IMR-90 (cell line): ENCODE results near the gene RGPD4. TPM values are rescaled to one million over a fixed set of nuclear protein-coding genes. Genes with fewer than 3 reads are reported as not detected.
"Not testable (repeated sequence)": the region's sequence is repeated elsewhere in the genome, so short reads cannot be mapped to it uniquely, and the experiment has no call there.

Source experiments
- ATAC-seq: fragments of 200-7000 bp; cut with Tn5 transposase; 2 replicates; pipeline ENCODE4 v1.9.1; 2020; ENCODE audit warnings: low read depth, mild to moderate bottlenecking, moderate library complexity
- Bru-seq: library from RNA; stranded (reverse); fragments of 400-500 nt; gene quantifications from one replicate; lab custom pipeline; 2021; lab: Mats Ljungman, UMichigan
- BruChase-seq, 2 experiments: library from RNA; stranded (reverse); fragments of 400-500 nt; gene quantifications; one replicate each; lab custom pipeline; 2021; lab: Mats Ljungman, UMichigan
- BruUV-seq: library from RNA; stranded (reverse); fragments of 400-500 nt; replicated peaks from 2 replicates; lab custom pipeline; 2021; lab: Mats Ljungman, UMichigan
- CTCF ChIA-PET: fragments of 300-600 bp; formaldehyde crosslinking; extraction: SDS; loops from one replicate; lab custom pipeline; 2021; ENCODE audit warnings: antibody characterized with exemption; lab: Yijun Ruan, JAX
- POLR2A ChIA-PET: fragments of 300-600 bp; sonication (Branson Sonifier 250); formaldehyde crosslinking; loops from one replicate; lab custom pipeline; 2022; ENCODE audit warnings: antibody characterized with exemption; ENCODE audit not compliant: unreplicated experiment; lab: Charles Lee
- DNase-seq: peaks from one replicate; pipeline ENCODE4 v3.0.0; 2013
- H2AFZ ChIP-seq: replicated peaks from 2 replicates; pipeline ENCODE3; 2013; ENCODE audit warnings: low read length, mild to moderate bottlenecking; ENCODE audit not compliant: poor library complexity
- H2AK5ac ChIP-seq: 2 replicates; pipeline ENCODE4 v1.6.1; 2013; ENCODE audit warnings: low read depth, low read length, inconsistent platforms
- H2AK9ac ChIP-seq: replicated peaks from 2 replicates; pipeline ENCODE3; 2013; ENCODE audit warnings: mild to moderate bottlenecking, low read depth, low read length, moderate library complexity; ENCODE audit not compliant: poor library complexity
- H2BK120ac ChIP-seq: 2 replicates; pipeline ENCODE4 v1.6.1; 2013; ENCODE audit warnings: low read depth, low read length, inconsistent platforms
- H2BK15ac ChIP-seq: 3 replicates; pipeline ENCODE4 v1.6.1; 2013; ENCODE audit warnings: low read depth, low read length, inconsistent platforms
- H2BK20ac ChIP-seq: 2 replicates; pipeline ENCODE4 v1.6.1; 2013; ENCODE audit warnings: low read depth, mild to moderate bottlenecking, inconsistent platforms, low read length, moderate library complexity
- H2BK5ac ChIP-seq: 2 replicates; pipeline ENCODE4 v1.6.1; 2013; ENCODE audit warnings: mild to moderate bottlenecking, low read depth, low read length, inconsistent platforms; ENCODE audit not compliant: poor library complexity, severe bottlenecking
- H3K14ac ChIP-seq: replicated peaks from 2 replicates; pipeline ENCODE4 v1.6.1; 2013; ENCODE audit warnings: low read depth, low read length, inconsistent platforms
- H3K18ac ChIP-seq: 2 replicates; pipeline ENCODE4 v1.6.1; 2013; ENCODE audit warnings: low read depth, low read length, control low read depth
- H3K23ac ChIP-seq: 2 replicates; pipeline ENCODE4 v1.6.1; 2013; ENCODE audit warnings: low read depth, low read length, inconsistent platforms
- H3K27ac ChIP-seq: 2 replicates; pipeline ENCODE4 v1.5.1; 2013; ENCODE audit warnings: mild to moderate bottlenecking, control low read depth, low read length; ENCODE audit not compliant: insufficient read depth
- H3K27me3 ChIP-seq: 2 replicates; pipeline ENCODE4 v1.6.1; 2013; ENCODE audit warnings: low read length; ENCODE audit not compliant: control insufficient read depth, insufficient read depth
- H3K36me3 ChIP-seq: 2 replicates; pipeline ENCODE4 v1.6.1; 2013; ENCODE audit warnings: low read length, mixed read lengths; ENCODE audit not compliant: control insufficient read depth, insufficient read depth
- H3K4ac ChIP-seq: 2 replicates; pipeline ENCODE4 v1.6.1; 2013; ENCODE audit warnings: low read depth, low read length, inconsistent platforms
- H3K4me1 ChIP-seq: 2 replicates; pipeline ENCODE4 v1.6.1; 2013; ENCODE audit warnings: low read length, mixed read lengths; ENCODE audit not compliant: control insufficient read depth, insufficient read depth
- H3K4me2 ChIP-seq: 2 replicates; pipeline ENCODE4 v1.6.1; 2013; ENCODE audit warnings: low read depth, mild to moderate bottlenecking, control low read depth, low read length, moderate library complexity
- H3K4me3 ChIP-seq: 2 replicates; pipeline ENCODE4 v1.5.1; 2013; ENCODE audit warnings: low read depth, mild to moderate bottlenecking, control low read depth, low read length, moderate library complexity; ENCODE audit not compliant: insufficient read depth
- H3K56ac ChIP-seq: 2 replicates; pipeline ENCODE4 v1.6.1; 2013; ENCODE audit warnings: low read length, inconsistent platforms; ENCODE audit not compliant: insufficient read depth; ENCODE audit errors: extremely low read depth
- H3K79me1 ChIP-seq, 2 experiments: 2 replicates each; pipeline ENCODE4 v1.6.1; 2013; ENCODE audit warnings: low read length in 2 of 2, inconsistent platforms in 1 of 2, low read depth in 1 of 2
- H3K9ac ChIP-seq: 2 replicates; pipeline ENCODE4 v1.6.1; 2013; ENCODE audit warnings: low read depth, low read length, control low read depth
- H3K9me1 ChIP-seq: 2 replicates; pipeline ENCODE4 v1.6.1; 2013; ENCODE audit warnings: low read length, inconsistent platforms; ENCODE audit not compliant: insufficient read depth
- H3K9me3 ChIP-seq: 2 replicates; pipeline ENCODE4 v1.6.1; 2013; ENCODE audit warnings: low read length; ENCODE audit not compliant: control insufficient read depth, insufficient read depth
- H4K20me1 ChIP-seq: 2 replicates; pipeline ENCODE4 v1.6.1; 2013; ENCODE audit warnings: low read length, inconsistent platforms; ENCODE audit not compliant: insufficient read depth
- H4K5ac ChIP-seq: 2 replicates; pipeline ENCODE4 v1.6.1; 2013; ENCODE audit warnings: mild to moderate bottlenecking, low read depth, low read length, control low read depth
- H4K8ac ChIP-seq, 2 experiments: 2 replicates each; pipeline ENCODE4 v1.6.1; 2013; ENCODE audit warnings: low read depth in 2 of 2, low read length in 2 of 2, control low read depth in 1 of 2, inconsistent platforms in 1 of 2
- H4K91ac ChIP-seq: 2 replicates; pipeline ENCODE4 v1.6.1; 2013; ENCODE audit warnings: low read depth, low read length, inconsistent platforms; ENCODE audit not compliant: insufficient read depth
- WGBS, 2 experiments: methylation state at CpG; one replicate each; pipeline versions ENCODE4 v1.1.5 to v1.1.7; 2013; ENCODE audit warnings: missing lambda C conversion rate in 2 of 2; ENCODE audit not compliant: insufficient read length in 1 of 2; ENCODE audit errors: extremely low coverage in 2 of 2; 5-methylcytosine and 5-hydroxymethylcytosine counted together
- dilution Hi-C: fragments of 300-500 bp; cut with HindIII; formaldehyde crosslinking; loops from one replicate; pipeline ENCODE4 v1.14.3; 2018; ENCODE audit warnings: low sequenced_read_pairs; ENCODE audit not compliant: unreplicated experiment
- in situ Hi-C: fragments of 300-500 bp; cut with MboI; formaldehyde crosslinking; loops from 3 replicates; pipeline ENCODE4 v1.14.3; 2019; ENCODE audit warnings: low sequenced_read_pairs, inconsistent platforms, mixed read lengths
- intact Hi-C: fragments of 100-400 bp; cut with micrococcal nuclease; formaldehyde crosslinking; loops from 2 replicates; pipeline ENCODE4 v1.10.0; 2022
- long read RNA-seq: library from polyadenylated mRNA; unstranded; transcript quantifications from one replicate; pipeline ENCODE4 v2.0.0, GENCODE V29; 2021; ENCODE audit not compliant: unreplicated experiment
- polyA plus RNA-seq, 3 experiments: library from polyadenylated mRNA; depleted of rRNA; stranded (reverse); fragments of >200 nt; gene quantifications; 2 replicates each; pipeline ENCODE4 v1.2.3, GENCODE V29; 2012; ENCODE audit warnings: low replicate concordance in 1 of 3
- total RNA-seq: library from RNA; depleted of rRNA; stranded (reverse); fragments of >200 nt; gene quantifications from 2 replicates; pipeline ENCODE4 v1.2.3, GENCODE V29; 2012; rRNA removed

The RGPD4 gene
- total RNA-seq: not detected in 2 replicates
- polyA plus RNA-seq (2012; rRNA removed): not detected in 2 replicates
- polyA plus RNA-seq (2012; cell fraction: cytosol; rRNA removed): not detected in 2 replicates
- not detected in 2 replicates for polyA plus RNA-seq (2012; cell fraction: nucleus; rRNA removed; ENCODE audit: low replicate concordance)
- Bru-seq, nascent RNA: percentile 20 among the genes with signal in this experiment
- percentile 19 among the genes with signal in this experiment for BruChase-seq, experiment 1, labeled RNA remaining after a 6-hour chase
- BruChase-seq, experiment 2, labeled RNA remaining after a 2-hour chase: percentile 18 among the genes with signal in this experiment
- long read RNA-seq: 0 reads

- H3K4me2 ChIP-seq, POLR2A ChIA-PET, BruUV-seq, H2AK5ac ChIP-seq, H3K4ac ChIP-seq, H3K9me3 ChIP-seq, H4K5ac ChIP-seq, H3K27ac ChIP-seq, H2BK5ac ChIP-seq, H4K8ac ChIP-seq, H3K9ac ChIP-seq, H2BK15ac ChIP-seq, H4K91ac ChIP-seq, ATAC-seq, H3K23ac ChIP-seq, H3K4me1 ChIP-seq, H2BK20ac ChIP-seq, H4K20me1 ChIP-seq, H3K14ac ChIP-seq, H2AK9ac ChIP-seq, H3K4me3 ChIP-seq, H3K18ac ChIP-seq, DNase-seq, dilution Hi-C loops, H3K36me3 ChIP-seq, H3K56ac ChIP-seq, H2AFZ ChIP-seq, CTCF ChIA-PET, H3K27me3 ChIP-seq, intact Hi-C loops, H3K79me1 ChIP-seq, H3K9me1 ChIP-seq, in situ Hi-C loops, H2BK120ac ChIP-seq: not testable (repeated sequence)
- 95% methylated on average over 12 of the region's 43 CpGs; no CpG with 5 or more reads in 1 of the 2 experiments for WGBS, 2 experiments
Measured at GRCh38 chr2:107826749-107827148, at the start of gene RGPD4. Gene RGPD4, plus strand, starts transcription at chr2:107826892. Its CDS starts 122 bp downstream, at chr2:107827014.
